ENCODE results near the gene TGFBRAP1. TPM values are rescaled to one million over a fixed set of nuclear protein-coding genes. Genes with fewer than 3 reads are reported as not detected.
A peak's percentile ranks its signal among the peaks of the same experiment; 100 is the strongest.

TGFBRAP1 gene
- total and polyA plus RNA-seq, 8 donors, result 3.6 to 11.5 (median 8.7) TPM

DNA sequence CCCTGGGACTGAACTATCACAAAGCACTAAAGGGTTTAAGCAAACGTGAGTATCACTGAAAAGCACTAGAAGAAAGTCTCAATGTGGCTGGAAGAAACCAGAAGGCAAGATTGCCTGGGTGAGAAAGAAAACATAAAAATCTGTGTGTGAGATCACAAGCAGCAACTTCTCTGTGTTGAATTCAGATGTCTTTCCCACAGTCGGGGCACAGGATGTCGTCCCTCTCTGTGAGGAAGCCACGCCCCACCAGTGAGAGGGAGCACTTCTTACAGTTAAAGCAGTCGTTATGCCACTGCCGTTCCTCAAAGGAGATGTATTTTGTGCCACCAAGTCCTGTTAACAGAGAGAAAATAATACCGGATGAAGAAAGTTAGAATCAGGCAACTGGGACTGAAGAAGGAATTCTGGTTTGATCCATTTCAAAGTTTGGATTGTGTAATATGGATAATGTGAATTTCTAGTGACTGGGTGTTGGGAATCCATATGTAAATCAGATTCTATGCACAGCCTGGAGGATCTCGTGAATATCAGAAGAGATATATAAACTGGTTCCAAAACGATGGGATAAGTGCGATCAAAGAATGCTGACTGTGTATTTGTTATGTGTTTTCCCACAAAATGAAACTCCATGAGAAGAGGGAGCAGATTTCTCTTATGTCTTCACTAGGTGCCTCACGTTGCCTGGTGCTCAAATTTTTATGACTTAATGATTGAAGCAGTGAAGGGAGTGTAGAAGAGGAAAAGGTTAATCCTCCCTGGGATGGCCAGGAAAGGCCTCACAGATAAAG lies 31.8 kb upstream of the TGFBRAP1 start:
- TF ChIP-seq CTCF (IDR thresholded peaks at IDR 0.05), result no peak
- no peaks in the 10 kb centered on the region for H3K9me3 ChIP-seq
- WGBS, 2 donors, result 80 to 85% methylated on average over 11 of the region's 11 CpGs
- ATAC-seq (no peak), FAIRE-seq (no peak), DNase-seq (no peak)
- H3K27ac ChIP-seq, result no peak overlapping the region
- H3K27me3 ChIP-seq, result no peaks in the 10 kb centered on the region
- intact Hi-C loops (cut with DNase I), result no loop called here
- peaks cover 0 to 5% (median 0%) of the 10 kb centered on the region in 3 donors for H3K36me3 ChIP-seq
- H3K4me3 ChIP-seq, result no peak overlapping the region
- no peaks in the 10 kb centered on the region for H3K4me1 ChIP-seq

DNA sequence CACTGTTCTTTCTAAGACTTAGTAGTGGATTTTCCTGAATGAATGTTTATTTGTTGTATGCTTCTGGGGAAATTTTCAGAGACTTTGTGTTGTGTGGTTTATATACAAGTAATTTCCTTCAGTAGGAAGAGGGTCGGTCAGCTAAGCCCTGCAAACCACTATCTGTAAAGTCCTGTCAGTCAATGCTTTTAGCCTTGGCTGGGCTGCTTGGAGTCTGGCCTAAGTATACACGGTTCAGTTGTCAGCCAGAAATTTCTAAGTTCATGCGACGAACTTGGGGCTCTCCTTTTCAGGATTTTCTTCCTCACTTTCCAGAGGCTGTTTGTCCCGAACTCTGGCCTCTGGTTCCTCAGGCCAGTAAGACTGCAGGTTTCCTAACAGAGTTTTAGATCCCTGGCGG lies 29.1 kb upstream of the TGFBRAP1 start:
- peak in 1 of 4 donors; percentile 62 for ATAC-seq
- no peak for FAIRE-seq
- H3K36me3 ChIP-seq, result peaks cover 0 to 9% (median 0%) of the 10 kb centered on the region in 3 donors
- H3K4me3 ChIP-seq, result no peak overlapping the region
- no peaks in the 10 kb centered on the region for H3K27me3 ChIP-seq
- H3K9me3 ChIP-seq, result no peaks in the 10 kb centered on the region
- WGBS, 2 donors, result 53 to 62% methylated on average over 6 of the region's 6 CpGs
- H3K27ac ChIP-seq, result no peak overlapping the region
- no peaks in the 10 kb centered on the region for H3K4me1 ChIP-seq
- no peak for DNase-seq
- intact Hi-C loops (cut with DNase I), result no loop called here
- no peak for TF ChIP-seq CTCF (IDR thresholded peaks at IDR 0.05)

GRCh38 chr2:105357122-105357521 lies 27.6 kb upstream of the TGFBRAP1 start:
- Histone ChIP-seq H3K36me3 (peaks cover 0 to 11% (median 0%) of the 10 kb centered on the region in 3 donors), H3K27me3 (no peaks in the 10 kb centered on the region), H3K4me3 (no peak overlapping the region), H3K9me3 (no peaks in the 10 kb centered on the region), H3K4me1 (no peaks in the 10 kb centered on the region), H3K27ac (no peak overlapping the region)
- ATAC-seq (no peak), DNase-seq (no peak), FAIRE-seq (no peak)
- WGBS, 2 donors, result 99 to 100% methylated on average over 1 of the region's 1 CpG
- TF ChIP-seq CTCF (IDR thresholded peaks at IDR 0.05), result no peak
- intact Hi-C loops (cut with DNase I), result no loop called here

- ATAC-seq, result peak in 1 of 4 donors; percentile 53
- TF ChIP-seq CTCF (IDR thresholded peaks at IDR 0.05), result peak in 2 of 4 donors; percentile 14 to 15
- peak; percentile 49 for FAIRE-seq
- intact Hi-C loops (cut with DNase I), result no loop called here
- Histone ChIP-seq H3K27me3 (no peaks in the 10 kb centered on the region), H3K36me3 (peaks cover 0 to 81% (median 29%) of the 10 kb centered on the region in 3 donors), H3K9me3 (no peaks in the 10 kb centered on the region), H3K4me1 (no peaks in the 10 kb centered on the region), H3K27ac (no peak overlapping the region), H3K4me3 (no peak overlapping the region)
- no peak for DNase-seq
- 52 to 64% methylated on average over 4 of the region's 4 CpGs for WGBS, 2 donors
These were observed 15.3 kb upstream of the TGFBRAP1 start for GRCh38 chr2:105344704-105345345.

GRCh38 chr2:105339414-105339813 lies 9.9 kb upstream of the TGFBRAP1 start:
- DNase-seq (no peak), FAIRE-seq (no peak), ATAC-seq (no peak)
- WGBS, 2 donors, result 68 to 70% methylated on average over 4 of the region's 4 CpGs
- no peak for TF ChIP-seq CTCF (IDR thresholded peaks at IDR 0.05)
- H3K27ac ChIP-seq, result no peak overlapping the region
- no peaks in the 10 kb centered on the region for H3K27me3 ChIP-seq
- peaks cover 0 to 42% (median 11%) of the 10 kb centered on the region in 3 donors for H3K36me3 ChIP-seq
- no peaks in the 10 kb centered on the region for H3K9me3 ChIP-seq
- H3K4me3 ChIP-seq, result no peak overlapping the region
- intact Hi-C loops (cut with DNase I), result no loop called here
- H3K4me1 ChIP-seq, result peaks cover 4 to 20% (median 9%) of the 10 kb centered on the region in 3 donors

Data from pancreas (tissue), 10 donors.